ENCODE data around the gene YARS1.

- TF ChIP-seq EZH2 (IDR thresholded peaks at IDR 0.05; ENCODE audit: low read depth) (no peak), CTCF (conservative IDR thresholded peaks at IDR 0.05) (no peak; the same call in 1 of the 2 replicates)
These were observed 75.6 kb downstream of the YARS1 start for GRCh38 chr1:32741413-32742198.

Measured in PC-9 (cell line).